Left renal pelvis (tissue), 4 donors: ENCODE data around the gene LNPK. TPM values are rescaled to one million over a fixed set of nuclear protein-coding genes. Genes with fewer than 3 reads are reported as not detected.
"Not testable (repeated sequence)": the region's sequence is repeated elsewhere in the genome, so short reads cannot be mapped to it uniquely, and the experiment has no call there.

Experiments used
- DNase-seq, 4 donors: peaks; one replicate each; pipeline ENCODE4 v3.0.0-alpha.2; 2013; ENCODE audit warnings: low read depth in 4 of 4, low spot score in 3 of 4
- polyA plus RNA-seq, 4 donors: library from polyadenylated mRNA; unstranded; fragments of 120-200 nt; gene quantifications; one replicate each; pipeline ENCODE4 v1.2.1, GENCODE V29; 2013; ENCODE audit not compliant: insufficient read length in 4 of 4

Gene LNPK
- polyA plus RNA-seq, 4 donors: 24.0 to 31.9 (median 27.7) TPM

- DNase-seq: no peak
Measured at GRCh38 chr2:175976391-175977157, 25.5 kb downstream of the LNPK start.

GRCh38 chr2:175973373-175973772 lies 28.7 kb downstream of the LNPK start:
- DNase-seq: no peak

- no peak for DNase-seq
Measured at GRCh38 chr2:175966839-175967238, 35.2 kb downstream of the LNPK start.

DNA sequence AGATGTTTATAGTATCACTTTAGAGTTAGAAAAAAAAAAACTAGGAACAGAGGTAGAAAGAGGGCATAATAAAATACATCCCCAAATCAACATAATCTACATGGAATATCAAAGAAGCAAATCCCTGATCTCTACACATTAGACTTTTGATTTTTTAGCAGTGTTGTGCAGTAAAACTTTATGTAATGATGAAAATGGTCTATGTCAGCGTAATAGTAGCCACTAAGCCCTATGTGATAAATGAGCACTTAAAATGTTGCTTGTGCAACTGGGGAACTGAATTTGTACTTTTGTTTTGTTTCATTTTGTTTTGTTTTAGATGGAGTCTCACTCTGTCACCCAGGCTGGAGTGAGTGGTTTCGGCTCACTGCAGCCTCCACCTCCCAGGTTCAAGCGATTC lies 36.3 kb downstream of the LNPK start:
- no peak for DNase-seq

DNA sequence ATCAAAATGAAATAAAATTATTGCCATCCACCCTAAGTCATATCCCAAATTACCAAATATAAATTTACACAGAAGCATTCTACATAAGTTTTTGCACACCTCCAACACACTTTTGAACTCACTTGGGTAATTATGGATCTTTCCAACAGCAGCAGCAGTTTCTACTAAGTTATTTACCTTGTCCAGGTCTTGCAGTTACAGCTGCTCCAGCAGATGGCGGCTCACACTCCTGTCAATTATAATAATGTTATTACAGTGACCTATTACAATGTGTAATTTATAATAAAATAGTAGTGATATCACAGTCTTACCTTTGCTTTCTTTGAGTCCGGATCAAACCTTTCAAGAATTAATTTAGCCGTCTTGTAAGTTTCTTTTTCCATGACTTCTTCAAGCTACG lies 37.9 kb downstream of the LNPK start:
- DNase-seq: no peak

GRCh38 chr2:175963171-175963570 lies 38.9 kb downstream of the LNPK start:
- not testable (repeated sequence) for DNase-seq

- no peak for DNase-seq
Measured at GRCh38 chr2:175957845-175958244, 44.2 kb downstream of the LNPK start.

GRCh38 chr2:175955136-175955535 lies 46.9 kb downstream of the LNPK start:
- DNase-seq: no peak

- no peak for DNase-seq
Measured at GRCh38 chr2:175950512-175950911, 51.6 kb downstream of the LNPK start.

DNA sequence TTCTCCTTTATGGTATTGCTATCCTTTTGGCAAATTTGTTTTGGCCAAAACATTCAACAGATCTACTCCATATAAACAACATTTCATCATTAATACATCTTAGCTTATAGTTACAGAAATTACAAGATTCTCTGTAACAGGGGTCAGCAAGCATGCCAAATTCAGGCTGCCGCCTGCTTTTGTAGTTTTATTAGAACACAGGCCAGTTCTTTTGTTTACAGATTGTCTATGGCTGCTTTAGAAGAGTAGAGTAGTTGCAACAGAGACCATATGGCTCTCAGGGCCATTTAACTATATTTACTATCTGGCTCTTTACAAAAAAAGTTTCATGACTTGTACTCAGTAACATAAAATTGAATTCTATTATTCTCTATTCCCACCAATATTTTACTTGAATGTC lies 53.9 kb downstream of the LNPK start:
- DNase-seq: no peak

GRCh38 chr2:175947073-175947472 lies 55.0 kb downstream of the LNPK start:
- no peak for DNase-seq

DNA sequence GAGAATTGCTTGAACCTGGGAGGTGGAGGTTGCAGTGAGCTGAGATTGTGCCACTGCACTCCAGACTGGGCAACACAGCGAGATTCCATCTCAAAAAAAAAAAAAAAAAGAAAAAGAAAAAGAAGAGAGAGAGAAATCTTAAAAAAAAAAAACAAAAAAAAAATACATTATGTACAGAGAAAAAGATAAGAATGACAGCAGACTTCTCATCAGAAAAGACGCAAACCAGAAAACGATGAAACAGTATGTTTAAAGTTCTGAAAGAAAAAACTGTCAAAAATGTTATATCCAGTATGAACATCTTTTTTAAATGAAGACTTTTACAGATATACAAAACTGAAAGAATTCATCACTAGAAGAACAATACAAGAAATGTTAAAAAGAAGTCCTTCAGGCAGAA lies 60.4 kb downstream of the LNPK start:
- no peak for DNase-seq

DNA sequence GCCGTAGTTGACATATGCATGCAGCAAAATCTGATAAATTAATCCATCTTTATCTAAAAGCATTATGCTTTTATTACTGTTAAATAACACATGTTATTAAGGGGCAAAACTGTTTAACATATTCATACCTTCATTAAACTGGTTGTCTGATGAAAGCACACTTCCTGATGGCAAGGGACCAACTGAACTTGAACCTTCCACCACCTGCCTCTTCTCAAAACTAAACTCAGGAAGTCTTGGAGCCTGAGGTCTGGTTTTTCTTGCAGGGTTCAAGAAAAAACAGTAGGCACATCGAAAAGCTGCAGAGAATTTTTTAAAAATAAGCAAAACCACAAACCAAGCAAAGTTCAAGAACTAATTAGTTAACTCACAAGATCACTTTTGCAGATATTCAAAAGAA lies 64.9 kb downstream of the LNPK start:
- no peak for DNase-seq

- no peak for DNase-seq
Measured at GRCh38 chr2:175935289-175936181, 66.5 kb downstream of the LNPK start.

GRCh38 chr2:175932675-175933074 lies 69.4 kb downstream of the LNPK start:
- DNase-seq: no peak

DNA sequence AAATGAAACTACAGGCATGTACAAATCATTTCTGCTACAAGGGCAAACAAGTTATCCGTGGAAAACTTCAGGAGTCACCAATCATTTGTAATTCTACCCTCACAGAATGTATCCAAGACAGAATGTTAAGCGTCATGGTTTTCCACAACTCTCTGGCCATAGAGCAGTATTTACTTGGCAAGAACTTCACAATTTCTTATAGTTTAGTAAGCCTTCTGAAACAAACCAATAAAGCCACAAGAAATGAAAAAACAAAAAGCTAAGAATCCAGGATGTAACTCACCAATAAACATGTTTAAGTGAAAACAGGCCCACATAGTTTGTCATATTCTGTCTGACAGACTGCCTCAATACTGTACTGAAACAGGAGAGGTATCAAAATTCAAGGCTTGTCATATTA lies 70.3 kb downstream of the LNPK start:
- no peak for DNase-seq

GRCh38 chr2:175930504-175930903 lies 71.6 kb downstream of the LNPK start:
- DNase-seq: no peak

GRCh38 chr2:175929850-175930249 lies 72.2 kb downstream of the LNPK start:
- no peak for DNase-seq

DNA sequence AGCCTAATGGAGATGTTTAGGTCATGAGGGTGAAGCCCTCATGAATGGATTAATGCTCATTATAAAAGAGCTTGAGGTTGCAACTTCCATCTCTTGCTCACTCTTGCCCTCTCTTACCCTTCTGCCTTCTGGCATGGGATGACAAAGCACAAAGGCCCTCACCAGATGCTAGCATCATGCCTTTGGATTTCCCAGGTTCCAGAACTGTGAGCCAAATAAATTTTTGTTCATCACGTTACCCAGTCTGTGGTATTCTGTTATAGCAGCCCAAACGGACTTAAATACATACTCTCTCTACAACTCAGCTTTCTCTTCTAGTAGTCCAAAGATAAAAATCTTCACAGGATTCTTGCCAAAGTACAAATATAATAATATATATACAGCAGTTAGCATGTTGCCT lies 75.8 kb downstream of the LNPK start:
- DNase-seq: no peak

- DNase-seq: no peak
Measured at GRCh38 chr2:175922160-175922559, 79.9 kb downstream of the LNPK start.

- DNase-seq: no peak
Measured at GRCh38 chr2:175918935-175919334, 83.1 kb downstream of the LNPK start.

DNA sequence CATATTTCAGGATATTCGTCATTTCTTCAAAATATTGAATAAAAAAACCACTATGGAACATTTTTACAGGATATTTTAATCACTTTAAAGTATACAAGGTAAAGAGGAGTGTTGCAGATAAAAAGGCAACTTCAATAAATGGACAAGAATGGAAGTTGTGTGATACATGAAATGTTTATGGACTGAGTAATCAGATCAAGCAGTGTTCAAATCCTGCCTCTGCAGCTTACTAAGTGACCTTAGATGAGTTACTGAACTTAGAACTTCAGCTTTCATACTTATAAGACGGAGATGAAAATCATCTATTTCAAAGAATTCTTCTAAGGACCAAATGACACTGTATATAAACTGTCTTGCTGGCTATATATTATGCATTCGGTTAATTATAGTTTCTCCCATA lies 87.2 kb downstream of the LNPK start:
- no peak for DNase-seq
